Aorta (tissue), 5 donors: ENCODE data around the gene FLNA. TPM values are rescaled to one million over a fixed set of nuclear protein-coding genes. Genes with fewer than 3 reads are reported as not detected.

Experiments
- ATAC-seq: fragments of 200-7000 bp; cut with Tn5 transposase; one replicate; pipeline ENCODE4 v1.9.1; 2022; ENCODE audit warnings: moderate library complexity; ENCODE audit not compliant: low FRiP score
- DNase-seq, 2 donors: peaks; one replicate each; pipeline ENCODE4 v3.0.0-alpha.2; 2020
- H3K27ac ChIP-seq, 2 donors: one replicate each; pipeline ENCODE4 v1.5.1; 2013; ENCODE audit warnings: low read length in 2 of 2, mild to moderate bottlenecking in 2 of 2, moderate library complexity in 2 of 2, control low read depth in 1 of 2, inconsistent platforms in 1 of 2, low read depth in 1 of 2
- H3K27me3 ChIP-seq, 2 donors: one replicate each; pipeline ENCODE4 v1.6.1; 2013; ENCODE audit warnings: control low read depth in 1 of 2, low read length in 1 of 2, mild to moderate bottlenecking in 1 of 2, moderate library complexity in 1 of 2; ENCODE audit not compliant: insufficient read depth in 2 of 2, control insufficient read depth in 1 of 2
- H3K36me3 ChIP-seq, 2 donors: one replicate each; pipeline ENCODE4 v1.6.1; 2013; ENCODE audit warnings: control low read depth in 1 of 2, low read length in 1 of 2, mild to moderate bottlenecking in 1 of 2; ENCODE audit not compliant: insufficient read depth in 2 of 2, control insufficient read depth in 1 of 2
- H3K4me1 ChIP-seq, 2 donors: one replicate each; pipeline ENCODE4 v1.6.1; 2013; ENCODE audit warnings: low read length in 2 of 2, control low read depth in 1 of 2, mild to moderate bottlenecking in 1 of 2, moderate library complexity in 1 of 2; ENCODE audit not compliant: insufficient read depth in 2 of 2, control insufficient read depth in 1 of 2
- H3K4me3 ChIP-seq, 2 donors: one replicate each; pipeline ENCODE4 v1.5.1; 2013; ENCODE audit warnings: low read length in 2 of 2, control low read depth in 1 of 2, mild to moderate bottlenecking in 1 of 2
- H3K9me3 ChIP-seq: one replicate; pipeline ENCODE4 v1.6.1; 2013; ENCODE audit warnings: mild to moderate bottlenecking, low read length; ENCODE audit not compliant: control insufficient read depth
- WGBS, 2 donors: extraction: QIAGEN DNeasy Blood & Tissue Kit; methylation state at CpG; one replicate each; pipeline ENCODE4 v1.1.7; 2013; 5-methylcytosine and 5-hydroxymethylcytosine counted together
- intact Hi-C, 2 donors: fragments of 100-400 bp; cut with DNase I; formaldehyde crosslinking; loops; one replicate each; pipeline versions ENCODE4 v1.14.2 to v1.15.0; 2022
- polyA plus RNA-seq, 2 donors: library from polyadenylated mRNA; stranded (reverse); fragments of 200-250 nt; gene quantifications; one replicate each; pipeline ENCODE4 v1.2.3, GENCODE V29; 2013
- total RNA-seq, 2 donors: library from RNA; stranded (reverse); fragmentation: NEBNext Ultra II Directional; extraction: Animal tissue kit (Norgen Biotek cat#: 25700); gene quantifications; one replicate each; pipeline ENCODE4 v1.2.1, GENCODE V29; 2021
- donor health status: healthy with polysubstance abuse.
- donor health status: Bipolar disorder and iron deficiency.
- donor health status: DM: no; HTN: no; CAD: no.
- donor health status: DM: no; HTN: no; CAD: no.
- donor health status: DM: yes; HTN: yes; CAD: no.

The FLNA gene
- total and polyA plus RNA-seq, 4 donors: 515 to 7,857 (median 5,958) TPM

GRCh38 chrX:154312116-154312515 is 62.3 kb downstream of the FLNA start:
- WGBS, 2 donors: 92% methylated on average over 7 of the region's 7 CpGs
- no peaks in the 10 kb centered on the region for H3K36me3 ChIP-seq
- no peak for ATAC-seq
- no peak for DNase-seq
- no peaks in the 10 kb centered on the region for H3K4me1 ChIP-seq
- H3K27ac ChIP-seq: no peak overlapping the region
- intact Hi-C loops: no loop called here
- H3K4me3 ChIP-seq: no peak overlapping the region
- no peaks in the 10 kb centered on the region for H3K9me3 ChIP-seq
- H3K27me3 ChIP-seq: no peaks in the 10 kb centered on the region

GRCh38 chrX:154310616-154311536 is 63.6 kb downstream of the FLNA start:
- Histone ChIP-seq H3K4me3 (no peak overlapping the region), H3K27ac (no peak overlapping the region), H3K27me3 (no peaks in the 10 kb centered on the region), H3K4me1 (no peaks in the 10 kb centered on the region), H3K36me3 (no peaks in the 10 kb centered on the region), H3K9me3 (no peaks in the 10 kb centered on the region)
- 72 to 80% methylated on average over 19 of the region's 19 CpGs for WGBS, 2 donors
- ATAC-seq (no peak), DNase-seq (no peak)
- intact Hi-C loops: no loop called here

- 79 to 91% methylated on average over 16 of the region's 16 CpGs for WGBS, 2 donors
- H3K27ac ChIP-seq: no peak overlapping the region
- intact Hi-C loops: no loop called here
Measured at GRCh38 chrX:154309041-154309775, 65.2 kb downstream of the FLNA start.

GRCh38 chrX:154308108-154308946 is 66.1 kb downstream of the FLNA start:
- no peak overlapping the region for H3K27ac ChIP-seq
- H3K27me3 ChIP-seq: no peaks in the 10 kb centered on the region
- WGBS, 2 donors: 46 to 59% methylated on average over 9 of the region's 9 CpGs
- no peaks in the 10 kb centered on the region for H3K36me3 ChIP-seq
- H3K9me3 ChIP-seq: no peaks in the 10 kb centered on the region
- H3K4me1 ChIP-seq: no peaks in the 10 kb centered on the region
- DNase-seq: peak in 1 of 2 donors; percentile 73
- H3K4me3 ChIP-seq: no peak overlapping the region
- intact Hi-C loops: no loop called here
- ATAC-seq: peak; percentile 70

More at GRCh38 chrX:154309041-154309775, 65.2 kb downstream of the FLNA start:
- H3K27me3 ChIP-seq: no peaks in the 10 kb centered on the region
- DNase-seq: no peak
- no peaks in the 10 kb centered on the region for H3K9me3 ChIP-seq
- no peaks in the 10 kb centered on the region for H3K4me1 ChIP-seq
- no peak overlapping the region for H3K4me3 ChIP-seq
- ATAC-seq: no peak
- H3K36me3 ChIP-seq: no peaks in the 10 kb centered on the region

GRCh38 chrX:154307202-154307601 is 67.2 kb downstream of the FLNA start:
- Histone ChIP-seq H3K9me3 (no peaks in the 10 kb centered on the region), H3K36me3 (no peaks in the 10 kb centered on the region), H3K4me3 (no peak overlapping the region), H3K27ac (no peak overlapping the region), H3K27me3 (no peaks in the 10 kb centered on the region), H3K4me1 (no peaks in the 10 kb centered on the region)
- no peak for DNase-seq
- intact Hi-C loops: no loop called here
- 89 to 95% methylated on average over 6 of the region's 6 CpGs for WGBS, 2 donors
- ATAC-seq: no peak

GRCh38 chrX:154305541-154306205 is 68.8 kb downstream of the FLNA start:
- no peak for DNase-seq
- ATAC-seq: no peak
- Histone ChIP-seq H3K27me3 (no peaks in the 10 kb centered on the region), H3K4me3 (no peak overlapping the region), H3K9me3 (no peaks in the 10 kb centered on the region), H3K36me3 (no peaks in the 10 kb centered on the region), H3K4me1 (no peaks in the 10 kb centered on the region), H3K27ac (no peak overlapping the region)
- intact Hi-C loops: no loop called here
- 59 to 80% methylated on average over 10 to 11 of the region's 11 CpGs for WGBS, 2 donors

GRCh38 chrX:154304846-154305245 is 69.6 kb downstream of the FLNA start:
- H3K9me3 ChIP-seq: no peaks in the 10 kb centered on the region
- no peaks in the 10 kb centered on the region for H3K27me3 ChIP-seq
- H3K4me1 ChIP-seq: no peaks in the 10 kb centered on the region
- H3K27ac ChIP-seq: no peak overlapping the region
- DNase-seq: no peak
- H3K4me3 ChIP-seq: no peak overlapping the region
- WGBS, 2 donors: 83 to 92% methylated on average over 10 of the region's 10 CpGs
- intact Hi-C loops: no loop called here
- H3K36me3 ChIP-seq: no peaks in the 10 kb centered on the region
- ATAC-seq: no peak

- DNase-seq (no peak), ATAC-seq (no peak)
- Histone ChIP-seq H3K4me3 (no peak overlapping the region), H3K27ac (no peak overlapping the region), H3K27me3 (no peaks in the 10 kb centered on the region), H3K9me3 (no peaks in the 10 kb centered on the region), H3K36me3 (no peaks in the 10 kb centered on the region), H3K4me1 (no peaks in the 10 kb centered on the region)
- intact Hi-C loops: no loop called here
- WGBS, 2 donors: 65 to 71% methylated on average over 8 of the region's 8 CpGs
Measured at GRCh38 chrX:154303476-154303875, 71.0 kb downstream of the FLNA start.
